ENCODE results near the gene ERICH4.

- no peak for TF ChIP-seq CTCF (IDR thresholded peaks at IDR 0.05)
- TF ChIP-seq POLR2A (IDR thresholded peaks at IDR 0.05; ENCODE audit: low read depth): no peak
- no peak for TF ChIP-seq POLR2AphosphoS5 (IDR thresholded peaks at IDR 0.05)
These were observed 43.4 kb upstream of the ERICH4 start for GRCh38 chr19:41399525-41399924.

Data from esophagus muscularis mucosa (tissue), 3 donors.